H9 (cell line): ENCODE data around the gene CYLC1. TPM values are rescaled to one million over a fixed set of nuclear protein-coding genes. Genes with fewer than 3 reads are reported as not detected.

Experiments
- DNase-seq: peaks from one replicate; pipeline ENCODE4 v3.0.0-alpha.2; 2017
- H2AFZ ChIP-seq: one replicate; pipeline ENCODE4 v1.6.1; 2013; ENCODE audit warnings: mild to moderate bottlenecking, low read length, control low read depth, moderate library complexity
- H2AK5ac ChIP-seq: 2 replicates; pipeline ENCODE4 v1.6.1; 2013; ENCODE audit warnings: low read length, control low read depth, mixed read lengths; ENCODE audit not compliant: insufficient read length
- H2BK120ac ChIP-seq: one replicate; pipeline ENCODE4 v1.6.1; 2013; ENCODE audit warnings: low read depth, mild to moderate bottlenecking, low read length, control low read depth, inconsistent platforms; ENCODE audit not compliant: poor library complexity, severe bottlenecking
- H2BK12ac ChIP-seq: 2 replicates; pipeline ENCODE4 v1.6.1; 2013; ENCODE audit warnings: low read length, control low read depth, mixed read lengths, low read depth; ENCODE audit not compliant: insufficient read length
- H2BK15ac ChIP-seq: 2 replicates; pipeline ENCODE4 v1.6.1; 2013; ENCODE audit warnings: low read depth, low read length, control low read depth
- H2BK20ac ChIP-seq: one replicate; pipeline ENCODE4 v1.6.1; 2013; ENCODE audit warnings: low read depth, mild to moderate bottlenecking, low read length, control low read depth, inconsistent platforms; ENCODE audit not compliant: poor library complexity, severe bottlenecking
- H2BK5ac ChIP-seq: 2 replicates; pipeline ENCODE4 v1.6.1; 2013; ENCODE audit warnings: low read length, control low read depth, mixed read lengths; ENCODE audit not compliant: insufficient read length
- H3K14ac ChIP-seq: 2 replicates; pipeline ENCODE4 v1.6.1; 2013; ENCODE audit warnings: low read length, control low read depth; ENCODE audit not compliant: insufficient read depth
- H3K18ac ChIP-seq: 2 replicates; pipeline ENCODE4 v1.6.1; 2013; ENCODE audit warnings: low read depth, mild to moderate bottlenecking, mixed read lengths, low read length, control low read depth; ENCODE audit not compliant: insufficient read length
- H3K23ac ChIP-seq: 2 replicates; pipeline ENCODE4 v1.6.1; 2013; ENCODE audit warnings: low read length, control low read depth, mixed read lengths, low read depth; ENCODE audit not compliant: insufficient read length
- H3K23me2 ChIP-seq: 2 replicates; pipeline ENCODE4 v1.6.1; 2013; ENCODE audit warnings: low read depth, mild to moderate bottlenecking, mixed read lengths, low read length, control low read depth; ENCODE audit not compliant: insufficient read length, poor library complexity, severe bottlenecking
- H3K27ac ChIP-seq: 2 replicates; pipeline ENCODE4 v1.5.1; 2013; ENCODE audit warnings: low read length, control low read depth, mixed read lengths, low read depth; ENCODE audit not compliant: insufficient read length
- H3K27me3 ChIP-seq: 2 replicates; pipeline ENCODE4 v1.6.1; 2013; ENCODE audit warnings: low read length, control low read depth, inconsistent platforms; ENCODE audit not compliant: insufficient read depth
- H3K4ac ChIP-seq: 2 replicates; pipeline ENCODE4 v1.6.1; 2013; ENCODE audit warnings: low read depth, mild to moderate bottlenecking, control low read depth, inconsistent platforms, low read length, moderate library complexity
- H3K4me1 ChIP-seq: 2 replicates; pipeline ENCODE4 v1.6.1; 2013; ENCODE audit warnings: low read length, control low read depth, inconsistent platforms; ENCODE audit not compliant: insufficient read depth
- H3K4me2 ChIP-seq: 2 replicates; pipeline ENCODE4 v1.6.1; 2013; ENCODE audit warnings: low read length, control low read depth, mixed read lengths; ENCODE audit not compliant: insufficient read length, insufficient read depth
- H3K56ac ChIP-seq: 2 replicates; pipeline ENCODE4 v1.6.1; 2013; ENCODE audit warnings: low read depth, mild to moderate bottlenecking, mixed read lengths, low read length, control low read depth; ENCODE audit not compliant: insufficient read length
- H3K79me1 ChIP-seq: 2 replicates; pipeline ENCODE4 v1.6.1; 2013; ENCODE audit warnings: low read depth, mild to moderate bottlenecking, moderate library complexity, low read length, control low read depth, inconsistent platforms; ENCODE audit not compliant: insufficient read depth, poor library complexity, severe bottlenecking
- H3K79me2 ChIP-seq: 2 replicates; pipeline ENCODE4 v1.6.1; 2013; ENCODE audit warnings: low read length, control low read depth, inconsistent platforms; ENCODE audit not compliant: insufficient read depth
- H3K9ac ChIP-seq: 2 replicates; pipeline ENCODE4 v1.6.1; 2013; ENCODE audit warnings: low read length, control low read depth, mixed read lengths; ENCODE audit not compliant: insufficient read length; ENCODE audit errors: extremely low read depth
- H3K9me3 ChIP-seq: one replicate; pipeline ENCODE4 v1.6.1; 2013; ENCODE audit warnings: low read depth, low read length, inconsistent platforms; ENCODE audit not compliant: control insufficient read depth
- H3T11ph ChIP-seq: one replicate; pipeline ENCODE4 v1.6.1; 2013; ENCODE audit warnings: mild to moderate bottlenecking, low read length, control low read depth, inconsistent platforms
- H4K20me1 ChIP-seq: one replicate; pipeline ENCODE4 v1.6.1; 2013; ENCODE audit not compliant: control insufficient read depth, insufficient read length, insufficient read depth
- H4K5ac ChIP-seq: 2 replicates; pipeline ENCODE4 v1.6.1; 2013; ENCODE audit warnings: low read depth, mild to moderate bottlenecking, mixed read lengths, low read length, control low read depth; ENCODE audit not compliant: insufficient read length
- H4K8ac ChIP-seq: replicated peaks from 2 replicates; pipeline ENCODE4 v1.6.1; 2013; ENCODE audit warnings: low read length, control low read depth, mixed read lengths, low read depth; ENCODE audit not compliant: insufficient read length
- H4K91ac ChIP-seq: 2 replicates; pipeline ENCODE4 v1.6.1; 2013; ENCODE audit warnings: low read depth, mild to moderate bottlenecking, moderate library complexity, mixed read lengths, low read length, control low read depth; ENCODE audit not compliant: insufficient read length
- H3K27ac Mint-ChIP-seq, 3 experiments: 2 replicates in 2 of 3; 3 replicates in 1 of 3; pipeline ENCODE4 v1.8.0; 2020 to 2021; ENCODE audit warnings: mixed read lengths in 3 of 3, mild to moderate bottlenecking in 1 of 3, moderate library complexity in 1 of 3
- H3K27me3 Mint-ChIP-seq: 2 replicates; pipeline ENCODE4 v1.8.0; 2021; ENCODE audit warnings: low read depth, mild to moderate bottlenecking, moderate library complexity, mixed read lengths
- H3K36me3 Mint-ChIP-seq, 3 experiments: 2 replicates in 2 of 3; 3 replicates in 1 of 3; pipeline ENCODE4 v1.8.0; 2020 to 2021; ENCODE audit warnings: low read depth in 3 of 3, mixed read lengths in 3 of 3; ENCODE audit not compliant: insufficient read depth in 1 of 3
- H3K4me1 Mint-ChIP-seq, 2 experiments: 2 replicates each; pipeline ENCODE4 v1.8.0; 2020; ENCODE audit warnings: mixed read lengths in 2 of 2
- H3K4me3 Mint-ChIP-seq, 2 experiments: 2 replicates in 1 of 2; 3 replicates in 1 of 2; pipeline ENCODE4 v1.8.0; 2020 to 2021; ENCODE audit warnings: mild to moderate bottlenecking in 2 of 2, mixed read lengths in 2 of 2, moderate library complexity in 1 of 2
- H3K9me3 Mint-ChIP-seq, 2 experiments: 2 replicates in 1 of 2; 3 replicates in 1 of 2; pipeline ENCODE4 v1.8.0; 2020; ENCODE audit warnings: mild to moderate bottlenecking in 2 of 2, mixed read lengths in 2 of 2, moderate library complexity in 1 of 2
- CTCF ChIP-seq: fragments of 200-600 bp; sonication (generic); conservative IDR thresholded peaks from 3 replicates; pipeline ENCODE4 v1.8.0; 2021; ENCODE audit warnings: antibody characterized with exemption, mild to moderate bottlenecking
- WGBS: extraction: QIAGEN DNeasy Blood & Tissue Kit; methylation state at CpG from one replicate; pipeline ENCODE4 v1.1.7; 2013; ENCODE audit warnings: missing lambda C conversion rate, low lambda C conversion rate, mixed read lengths; ENCODE audit not compliant: insufficient read length; ENCODE audit errors: extremely low coverage; 5-methylcytosine and 5-hydroxymethylcytosine counted together
- total RNA-seq: library from RNA; stranded (reverse); gene quantifications from 2 replicates; pipeline ENCODE4 v1.2.1, GENCODE V29; 2021

The CYLC1 gene
- total RNA-seq, 1 experiment from 2014 or later = not detected

GRCh38 chrX:83829874-83830273 lies 31.1 kb upstream of the CYLC1 start:
- Mint-ChIP-seq H3K27ac (no peak overlapping the region), H3K27me3 (peaks cover 2% of the 10 kb centered on the region; the same call in 1 of the 2 replicates), H3K4me1 (no peaks in the 10 kb centered on the region), H3K9me3 (peaks cover 57 to 63% of the 10 kb centered on the region in 2 experiments), H3K36me3 (peaks cover 0 to 4% (median 0%) of the 10 kb centered on the region in 3 experiments; a peak in 1 of 7 replicates), H3K4me3 (no peak overlapping the region)
- no peak for DNase-seq
- no peaks in the 10 kb centered on the region for H3K27me3 ChIP-seq
- H3K9ac ChIP-seq = no peak overlapping the region
- H2BK12ac ChIP-seq = no peak overlapping the region
- H3K79me1 ChIP-seq = no peaks in the 10 kb centered on the region
- WGBS = no CpG with 5 or more reads among the region's 4 CpGs
- no peak overlapping the region for H3K23ac ChIP-seq
- H2BK15ac ChIP-seq = no peak overlapping the region
- H4K5ac ChIP-seq = no peak overlapping the region
- no peak overlapping the region for H2BK5ac ChIP-seq
- peaks cover 11% of the 10 kb centered on the region for H3K9me3 ChIP-seq
- H3K56ac ChIP-seq = no peak overlapping the region
- no peak overlapping the region for H4K8ac ChIP-seq
- no peak overlapping the region for H4K91ac ChIP-seq
- no peaks in the 10 kb centered on the region for H3K23me2 ChIP-seq
- H3K18ac ChIP-seq = no peak overlapping the region
- no peaks in the 10 kb centered on the region for H3K79me2 ChIP-seq
- H3K14ac ChIP-seq = no peak overlapping the region
- no peak overlapping the region for H2BK20ac ChIP-seq
- H3T11ph ChIP-seq = no peak overlapping the region
- H3K27ac ChIP-seq = no peak overlapping the region
- no peak for TF ChIP-seq CTCF
- H2AFZ ChIP-seq = no peak overlapping the region
- no peak overlapping the region for H2AK5ac ChIP-seq
- no peak overlapping the region for H3K4me2 ChIP-seq
- no peak overlapping the region for H3K4ac ChIP-seq
- no peak overlapping the region for H2BK120ac ChIP-seq
- no peaks in the 10 kb centered on the region for H4K20me1 ChIP-seq
- no peaks in the 10 kb centered on the region for H3K4me1 ChIP-seq
